Fibroblast of skin of right biceps (primary cell): ENCODE data around the gene ZDHHC11B.
A peak's percentile ranks its signal among the peaks of the same experiment; 100 is the strongest.
"Not testable (repeated sequence)": the region's sequence is repeated elsewhere in the genome, so short reads cannot be mapped to it uniquely, and the experiment has no call there.

Source experiments
- DNase-seq: peaks from one replicate; pipeline ENCODE4 v3.0.0-alpha.2; 2013

ZDHHC11B gene

DNA sequence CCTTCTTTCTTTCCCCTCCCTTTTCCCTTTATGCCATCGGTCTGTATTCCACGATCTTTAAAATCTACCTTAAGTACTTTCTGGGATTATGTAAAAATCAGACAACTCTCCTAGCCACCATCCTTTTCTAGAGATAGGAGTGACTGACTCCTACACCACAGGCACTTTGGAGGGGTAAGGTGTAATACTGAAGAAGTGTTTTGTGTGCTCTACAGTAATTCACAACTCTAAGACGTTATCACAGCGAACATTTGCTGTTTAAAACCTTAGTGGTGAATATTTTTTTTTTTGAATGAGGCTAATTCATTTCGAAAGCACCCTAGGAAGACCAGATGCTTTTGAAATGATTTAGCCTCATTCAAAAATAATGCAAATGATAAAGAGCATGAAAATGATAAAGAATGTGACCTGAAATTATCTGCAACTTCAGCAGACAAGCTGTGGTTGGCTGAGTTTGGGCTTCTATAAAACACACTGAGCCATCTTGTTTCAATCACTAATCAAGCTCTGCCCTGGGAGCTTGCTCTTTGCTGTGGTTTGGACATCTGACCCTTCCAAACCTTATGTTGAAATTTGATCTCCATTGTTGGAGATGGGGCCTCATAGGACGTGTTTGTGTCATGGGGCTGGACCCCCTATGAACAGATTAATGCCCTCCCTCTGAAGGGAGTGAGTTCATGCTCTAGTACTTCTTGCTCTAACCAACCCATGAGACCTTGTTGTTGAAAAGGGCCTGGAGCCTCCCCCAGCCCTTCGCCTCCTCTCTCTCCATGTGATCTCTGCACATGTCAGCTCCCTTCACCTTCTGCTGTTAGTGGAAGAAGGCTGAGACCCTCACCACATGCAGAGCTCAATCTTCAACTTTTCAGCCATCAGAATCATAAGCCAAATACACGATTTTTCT lies 70.1 kb downstream of the ZDHHC11B start:
- DNase-seq: not testable (repeated sequence)

DNA sequence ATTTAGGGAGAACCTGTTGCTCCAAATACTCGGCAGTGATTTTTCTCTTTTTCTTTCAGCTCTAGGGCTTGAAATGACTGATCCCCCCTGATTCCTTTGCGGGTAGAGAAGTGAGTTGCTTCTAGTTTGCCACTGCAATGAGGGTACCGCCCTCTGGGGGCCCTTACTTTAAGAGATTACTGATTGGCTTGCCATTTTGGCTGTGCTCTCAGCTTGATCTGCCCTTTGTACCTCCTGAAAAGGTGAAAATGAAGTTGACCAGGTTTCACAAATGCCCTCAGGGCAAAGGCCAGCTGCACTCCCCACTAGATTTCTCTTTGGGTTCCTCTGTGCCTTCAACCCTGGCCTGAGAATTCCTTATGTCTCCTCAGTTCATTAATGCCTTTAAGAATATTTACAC lies 70.8 kb downstream of the ZDHHC11B start:
- not testable (repeated sequence) for DNase-seq

DNA sequence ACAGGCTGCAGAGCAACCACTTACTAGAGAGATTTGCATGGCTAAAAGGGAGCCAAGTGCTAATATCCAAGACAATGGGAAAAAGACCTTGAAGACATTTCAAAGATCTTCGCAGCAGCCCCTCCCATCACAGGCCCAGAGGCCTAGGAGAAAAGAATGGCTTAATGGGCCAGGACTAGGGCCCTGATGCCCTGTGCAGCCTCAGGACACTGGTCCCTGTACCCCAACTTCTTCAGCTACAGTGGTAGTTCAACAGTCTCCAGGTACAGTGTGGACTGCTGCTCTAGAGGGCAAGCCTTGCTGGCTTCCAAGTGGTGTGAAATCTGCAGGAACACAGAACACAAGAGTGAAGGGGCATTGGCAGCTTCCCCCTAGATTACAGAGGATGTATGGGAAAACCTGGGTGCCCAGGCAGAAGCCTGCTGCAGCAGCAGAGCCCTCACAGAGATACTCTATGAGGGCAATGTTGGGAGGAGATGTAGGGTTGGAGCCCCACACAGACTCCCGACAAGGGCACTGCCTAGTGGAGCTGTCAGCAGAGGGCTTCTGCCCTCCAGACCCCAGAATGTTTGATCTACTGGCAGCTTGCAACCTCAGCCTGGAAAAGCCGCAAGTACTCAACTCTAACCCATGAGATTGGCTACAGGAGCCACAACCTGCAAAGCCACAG lies 75.5 kb downstream of the ZDHHC11B start:
- DNase-seq: not testable (repeated sequence)

DNA sequence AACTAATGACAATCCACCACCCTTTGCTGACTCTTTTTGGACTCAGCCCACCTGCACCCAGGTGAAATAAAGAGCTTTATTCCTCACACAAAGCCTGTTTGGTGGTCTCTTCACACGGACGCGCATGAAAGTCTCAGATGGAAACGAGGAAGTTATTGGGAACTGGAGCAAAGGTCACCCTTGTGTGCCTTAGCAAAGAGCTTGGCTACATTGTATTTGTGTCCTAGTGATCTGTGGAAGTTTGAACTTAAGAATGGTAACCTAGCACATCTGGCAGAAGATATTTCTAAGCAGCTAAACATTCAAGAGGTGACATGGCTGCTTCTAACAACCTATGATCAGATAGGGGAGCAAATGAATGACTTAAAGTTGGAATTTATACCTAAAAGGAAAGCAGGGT lies 76.2 kb downstream of the ZDHHC11B start:
- not testable (repeated sequence) for DNase-seq

DNA sequence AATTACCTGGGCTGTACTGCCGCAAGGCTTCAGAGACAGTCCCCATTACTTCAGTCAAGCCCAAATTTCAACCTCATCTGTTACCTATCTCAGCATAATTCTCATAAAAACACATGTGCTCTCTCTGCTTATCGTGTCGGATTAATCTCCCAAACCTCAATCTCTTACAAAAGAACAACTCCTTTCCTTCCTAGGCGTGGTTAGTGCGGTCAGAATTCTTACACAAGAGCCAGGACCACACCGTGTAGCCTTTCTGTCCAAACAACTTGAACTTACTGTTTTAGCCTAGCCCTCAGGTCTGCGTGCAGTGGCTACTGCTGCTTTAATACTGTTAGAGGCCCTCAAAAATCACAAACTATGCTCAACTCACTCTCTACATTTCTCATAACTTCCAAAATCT lies 78.4 kb downstream of the ZDHHC11B start:
- DNase-seq: not testable (repeated sequence)

DNA sequence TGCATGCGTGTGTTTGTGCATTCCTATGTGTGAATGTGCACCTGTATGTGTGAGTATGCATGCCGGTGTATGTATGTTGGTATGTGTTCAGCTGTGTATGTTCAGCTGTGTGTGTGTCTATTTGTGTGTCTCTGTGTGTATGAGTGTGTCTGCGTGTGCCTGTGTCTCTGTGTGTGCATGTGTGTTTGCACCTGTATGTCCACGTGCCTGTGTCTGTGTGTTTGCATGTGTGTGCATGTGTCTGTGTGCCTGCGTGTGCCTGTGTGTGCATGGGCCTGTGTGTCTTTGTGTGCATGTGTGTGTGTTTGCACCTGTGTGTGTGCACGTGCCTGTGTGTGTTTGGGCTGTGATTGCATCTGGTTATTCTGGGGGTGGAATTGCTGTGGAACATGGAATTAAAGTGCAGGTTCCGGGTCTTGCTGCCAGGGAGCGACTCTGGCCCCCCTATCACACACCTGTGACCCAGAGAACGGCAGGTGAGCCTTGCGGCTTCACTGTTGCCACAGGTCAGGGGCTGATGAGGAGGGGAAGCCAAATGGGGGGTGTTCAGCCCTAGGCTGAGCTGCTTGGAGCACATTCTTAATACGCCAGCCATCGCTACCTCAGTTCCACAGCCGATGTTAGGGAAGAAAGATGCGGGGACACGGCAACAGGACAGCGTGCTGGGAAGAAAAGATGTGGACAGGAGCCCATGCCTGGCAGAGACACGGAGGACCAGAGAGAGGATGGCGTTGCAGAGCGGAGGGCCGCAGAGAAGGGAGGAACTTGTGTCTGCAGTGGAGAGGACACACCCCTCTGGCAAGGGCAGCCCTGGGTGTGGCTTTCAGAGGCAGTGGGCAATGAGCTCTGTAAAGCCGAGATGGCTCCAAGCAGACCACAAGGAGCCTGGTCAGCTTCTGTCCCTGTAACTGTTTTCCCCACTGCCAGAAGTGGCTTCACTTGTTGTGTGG lies 87.5 kb downstream of the ZDHHC11B start:
- not testable (repeated sequence) for DNase-seq

DNA sequence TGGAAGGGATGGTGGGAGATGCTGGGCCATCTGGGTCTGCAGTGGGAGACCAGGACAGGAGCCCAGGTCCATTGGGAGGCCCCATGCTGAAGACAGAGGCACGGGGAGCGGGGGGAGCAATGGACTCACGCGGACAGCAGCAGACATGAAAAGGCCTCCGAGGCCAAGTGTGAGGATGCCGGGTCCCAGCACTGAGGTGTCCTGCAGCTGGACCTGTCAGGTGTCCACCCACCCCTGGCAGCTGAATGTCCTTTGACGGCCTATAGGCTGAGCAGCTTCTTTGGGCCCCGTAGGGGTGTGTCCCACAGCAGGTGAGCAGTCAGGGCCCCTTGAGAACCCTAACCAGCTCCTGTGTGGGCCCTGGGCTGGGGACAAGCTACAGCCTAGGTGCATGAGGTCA lies 88.3 kb downstream of the ZDHHC11B start:
- DNase-seq: not testable (repeated sequence)

DNA sequence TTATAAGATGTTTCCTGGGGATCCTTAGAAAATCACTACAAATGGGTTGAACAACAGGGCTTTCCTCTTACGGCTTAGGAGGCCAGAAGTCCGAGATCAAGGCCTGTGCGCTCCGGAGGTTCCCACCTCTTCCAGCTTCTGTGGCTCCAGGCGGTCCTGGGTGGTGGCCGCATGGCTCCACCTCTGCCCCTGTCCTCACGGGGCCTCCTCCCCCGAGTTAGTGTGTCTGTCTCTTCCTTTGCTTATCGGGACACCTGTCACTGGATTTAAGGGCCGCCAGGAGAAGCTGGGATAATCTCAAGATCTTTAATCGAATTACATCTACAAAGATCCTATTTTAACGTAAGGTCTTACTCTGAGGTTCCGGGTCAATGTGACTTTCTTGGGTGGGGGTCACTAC lies 89.1 kb downstream of the ZDHHC11B start:
- not testable (repeated sequence) for DNase-seq

DNA sequence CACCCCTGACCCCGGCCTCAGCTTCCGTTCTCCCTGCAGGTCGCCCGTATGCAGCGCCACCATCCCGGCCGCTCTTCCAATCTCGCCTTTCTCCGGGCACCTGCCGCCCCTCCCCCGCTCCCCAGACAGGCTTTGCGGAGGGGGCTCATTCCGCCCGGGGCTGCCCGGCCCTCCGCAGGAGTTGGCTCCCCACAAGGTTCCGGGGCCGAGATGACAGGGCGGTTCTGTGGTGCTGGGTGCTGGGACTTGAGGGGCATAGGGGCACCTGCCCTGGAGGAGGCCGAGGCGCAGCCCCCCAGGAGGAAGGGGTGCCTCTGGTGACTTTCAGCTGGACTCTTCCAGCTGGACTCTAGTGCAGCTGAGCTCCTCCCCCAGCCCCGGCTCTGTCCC lies 90.5 kb downstream of the ZDHHC11B start:
- not testable (repeated sequence) for DNase-seq

DNA sequence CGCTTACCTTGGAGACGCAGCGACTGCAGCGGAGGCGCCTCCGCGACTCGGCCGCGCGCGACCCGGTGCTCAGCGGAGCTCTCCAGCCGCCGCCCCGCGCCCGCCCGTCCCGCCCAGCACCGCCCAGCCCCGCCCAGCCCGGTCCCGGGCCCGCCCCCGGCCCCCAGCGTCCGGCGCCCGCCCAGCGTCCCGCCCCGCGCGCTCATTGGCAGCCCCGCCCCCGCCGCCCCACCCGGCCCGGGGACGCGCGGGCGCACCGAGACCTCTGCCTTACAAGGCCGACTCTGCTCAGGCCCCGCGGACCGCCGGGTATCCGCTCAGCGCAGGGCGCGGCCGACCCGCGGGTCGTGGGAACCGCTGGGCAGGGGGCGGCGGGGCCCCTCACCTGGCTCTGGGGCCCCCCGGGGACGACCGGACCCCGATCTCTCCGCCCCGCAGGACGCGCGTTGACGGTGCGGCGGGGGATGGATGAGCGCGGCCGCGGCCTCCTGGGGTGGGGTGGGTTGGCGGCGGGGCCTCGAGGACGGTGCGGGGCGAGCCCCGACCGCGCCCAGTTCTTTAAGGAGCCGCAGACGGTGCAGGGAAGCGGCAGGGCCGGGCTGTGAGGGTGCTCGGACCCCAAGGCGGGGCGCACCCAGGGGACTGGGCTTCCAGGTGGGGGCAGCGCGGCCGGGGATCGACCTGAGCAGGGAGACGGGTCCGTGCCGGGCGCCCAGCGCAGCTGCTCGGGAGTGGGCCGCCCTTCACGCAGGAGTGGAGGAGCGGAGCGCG lies 91.1 kb downstream of the ZDHHC11B start, which contains the start of gene TPPP:
TPPP (minus strand) TSS at position 82 of the 771 bp plus-strand sequence. CDS start 15,292 bp downstream, outside the sequence.
- peak; percentile 36 for DNase-seq

DNA sequence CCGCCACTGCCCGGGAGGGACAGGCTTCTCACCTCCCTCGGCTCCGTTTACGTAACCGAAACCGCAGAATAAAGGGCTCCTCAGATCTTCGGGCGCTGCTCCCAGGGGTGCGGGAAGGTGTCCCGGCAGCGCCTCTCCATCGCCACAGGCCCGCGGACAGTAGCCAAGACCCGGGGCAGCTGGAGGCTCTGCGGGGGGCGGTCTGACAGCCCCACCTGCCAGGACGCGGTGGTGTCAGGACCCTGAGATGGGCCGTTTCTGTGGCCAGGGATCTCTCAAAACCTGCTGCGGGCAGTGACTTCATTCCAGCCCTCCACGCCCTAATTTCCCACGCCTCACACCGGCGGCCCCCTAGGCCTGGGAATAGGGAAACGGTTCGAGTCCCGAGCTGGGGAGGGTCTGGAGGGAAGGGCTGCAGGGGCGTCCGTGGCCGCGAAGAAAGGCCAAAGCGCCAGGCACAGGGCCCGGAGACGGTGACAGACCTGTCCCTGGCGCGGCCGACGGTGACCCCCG lies 91.9 kb downstream of the ZDHHC11B start:
- not testable (repeated sequence) for DNase-seq

DNA sequence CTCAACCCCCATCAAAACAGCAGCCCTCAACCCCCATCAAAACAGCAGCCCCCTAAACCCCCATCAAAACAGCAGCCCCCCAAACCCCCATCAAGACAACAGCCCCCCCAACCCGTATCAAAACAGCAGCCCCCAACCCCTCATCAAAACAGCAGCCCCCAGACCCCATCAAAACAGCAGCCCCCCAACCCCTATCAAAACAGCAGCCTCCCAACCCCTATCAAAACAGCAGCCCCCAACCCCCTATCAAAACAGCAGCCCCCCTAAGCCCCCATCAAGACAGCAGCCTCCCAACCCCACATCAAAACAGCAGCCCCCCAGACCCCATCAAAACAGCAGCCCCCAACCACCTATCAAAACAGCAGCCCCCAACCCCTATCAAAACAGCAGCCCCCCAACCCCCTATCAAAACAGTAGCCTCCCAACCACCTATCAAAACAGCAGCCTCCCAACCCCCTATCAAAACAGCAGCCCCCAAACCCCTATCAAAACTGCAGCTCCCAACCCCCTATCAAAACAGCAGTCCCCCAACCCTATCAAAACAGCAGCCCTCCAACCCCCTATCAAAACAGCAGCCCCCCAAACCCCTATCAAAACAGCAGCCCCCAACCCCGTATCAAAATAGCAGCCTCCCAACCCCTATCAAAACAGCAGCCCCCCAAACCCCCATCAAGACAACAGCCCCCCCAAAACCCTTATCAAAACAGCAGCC lies 92.6 kb downstream of the ZDHHC11B start:
- no peak for DNase-seq

DNA sequence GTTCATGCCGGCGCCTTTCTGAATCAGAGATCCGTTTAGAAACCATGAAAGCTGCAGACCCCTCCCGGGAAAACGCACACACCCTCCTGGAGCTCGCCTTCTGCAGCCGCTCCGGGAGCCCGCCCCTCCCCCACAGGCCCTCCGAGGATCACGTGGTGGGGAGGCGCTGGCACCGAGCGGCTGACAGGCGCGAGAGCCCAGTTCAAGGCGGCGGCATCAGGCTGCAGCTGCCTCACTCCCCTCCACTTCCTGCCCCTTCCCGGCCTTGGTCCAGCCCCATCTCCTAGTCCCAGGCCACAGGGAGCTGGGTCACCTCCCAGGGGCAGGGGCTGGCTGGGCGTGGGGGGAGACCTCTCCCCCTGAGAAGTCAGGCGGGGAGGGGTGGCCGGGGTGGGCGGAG lies 93.5 kb downstream of the ZDHHC11B start:
- DNase-seq: not testable (repeated sequence)

DNA sequence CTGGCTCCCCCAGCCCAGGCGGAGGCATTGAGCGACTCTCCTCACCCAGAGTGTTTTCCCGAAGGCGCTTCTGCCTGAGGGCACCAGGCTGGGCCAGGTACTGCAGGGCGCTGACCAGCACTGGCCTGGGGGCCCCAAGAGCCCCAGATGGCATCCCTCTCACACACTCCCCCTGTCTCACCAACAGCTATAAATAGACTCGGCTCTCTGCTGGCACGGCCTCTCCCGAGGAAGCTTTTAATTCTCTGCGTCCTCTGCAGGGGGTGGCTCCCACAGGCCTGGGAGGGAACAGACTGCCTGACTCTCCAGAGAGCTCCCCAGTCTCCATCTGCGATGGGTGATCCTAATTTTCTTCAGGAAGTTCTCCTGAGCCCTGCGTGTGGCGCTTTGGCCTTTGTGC lies 94.2 kb downstream of the ZDHHC11B start:
- not testable (repeated sequence) for DNase-seq

DNA sequence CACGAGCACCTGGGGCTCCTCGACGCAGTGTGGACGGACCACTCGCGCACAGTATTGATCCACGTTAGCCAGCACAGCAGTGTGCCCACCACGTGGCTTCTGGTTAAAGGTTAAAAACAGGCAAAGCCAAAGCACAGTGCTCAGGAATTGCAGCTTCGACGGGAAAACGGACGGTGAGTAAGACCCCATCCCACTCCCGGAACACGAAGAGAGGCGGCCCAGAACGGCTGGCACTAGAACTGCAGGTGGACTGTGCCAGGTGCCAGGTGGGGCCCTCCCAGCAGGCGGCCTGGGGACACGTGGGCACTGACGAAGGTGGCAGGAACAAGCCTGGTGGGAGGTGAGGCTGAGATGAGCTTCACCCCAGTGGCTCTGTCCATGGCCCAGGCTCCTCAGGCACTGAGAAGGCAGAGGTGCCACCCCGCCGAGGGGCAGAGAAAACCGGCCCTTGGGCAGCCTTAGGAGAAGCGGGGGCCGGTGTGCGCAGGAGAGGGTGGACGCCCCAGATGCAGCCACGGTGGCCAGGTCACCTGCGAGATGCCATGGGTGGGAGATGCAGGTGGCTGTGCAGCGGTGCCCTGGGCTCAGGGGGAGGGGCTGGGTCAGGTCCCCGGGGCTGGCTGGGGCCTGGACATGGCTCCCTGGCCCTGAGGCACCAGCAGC lies 96.0 kb downstream of the ZDHHC11B start:
- DNase-seq: not testable (repeated sequence)

DNA sequence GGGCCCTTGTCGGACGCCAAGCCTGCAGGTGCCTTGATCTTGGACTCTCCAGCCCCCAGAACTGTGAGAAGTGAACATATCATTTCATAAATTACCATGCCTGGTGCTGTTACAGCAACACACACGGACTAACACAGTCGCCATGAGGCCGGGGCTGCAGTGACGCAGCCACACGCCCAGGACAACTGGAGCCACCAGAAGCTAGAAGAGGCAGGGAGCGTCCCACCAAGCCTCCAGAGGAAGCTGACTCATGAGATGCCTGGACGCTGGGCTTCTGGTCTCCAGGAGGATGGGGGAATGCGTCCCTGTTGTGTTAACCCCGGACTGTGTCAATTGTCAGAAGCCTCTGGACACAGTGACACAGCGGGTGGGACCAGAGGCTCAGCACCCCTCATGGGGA lies 97.6 kb downstream of the ZDHHC11B start:
- not testable (repeated sequence) for DNase-seq

DNA sequence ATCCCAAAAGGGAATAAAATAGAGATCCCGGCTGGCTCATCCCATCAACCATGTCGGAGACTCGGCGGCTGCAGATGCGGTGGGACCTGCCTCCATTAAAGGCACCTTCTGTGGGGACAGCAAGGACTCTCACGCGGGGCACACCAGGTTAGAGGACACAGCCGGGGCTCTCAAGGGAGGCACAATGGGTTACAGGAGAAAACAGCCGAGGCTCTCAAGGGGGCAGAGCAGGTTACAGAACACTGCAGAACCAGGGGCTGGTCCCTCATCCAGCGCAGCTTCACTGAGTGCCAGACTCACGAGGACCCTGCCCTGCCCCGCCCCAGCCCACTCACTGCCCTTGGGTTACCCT lies 98.4 kb downstream of the ZDHHC11B start:
- not testable (repeated sequence) for DNase-seq

DNA sequence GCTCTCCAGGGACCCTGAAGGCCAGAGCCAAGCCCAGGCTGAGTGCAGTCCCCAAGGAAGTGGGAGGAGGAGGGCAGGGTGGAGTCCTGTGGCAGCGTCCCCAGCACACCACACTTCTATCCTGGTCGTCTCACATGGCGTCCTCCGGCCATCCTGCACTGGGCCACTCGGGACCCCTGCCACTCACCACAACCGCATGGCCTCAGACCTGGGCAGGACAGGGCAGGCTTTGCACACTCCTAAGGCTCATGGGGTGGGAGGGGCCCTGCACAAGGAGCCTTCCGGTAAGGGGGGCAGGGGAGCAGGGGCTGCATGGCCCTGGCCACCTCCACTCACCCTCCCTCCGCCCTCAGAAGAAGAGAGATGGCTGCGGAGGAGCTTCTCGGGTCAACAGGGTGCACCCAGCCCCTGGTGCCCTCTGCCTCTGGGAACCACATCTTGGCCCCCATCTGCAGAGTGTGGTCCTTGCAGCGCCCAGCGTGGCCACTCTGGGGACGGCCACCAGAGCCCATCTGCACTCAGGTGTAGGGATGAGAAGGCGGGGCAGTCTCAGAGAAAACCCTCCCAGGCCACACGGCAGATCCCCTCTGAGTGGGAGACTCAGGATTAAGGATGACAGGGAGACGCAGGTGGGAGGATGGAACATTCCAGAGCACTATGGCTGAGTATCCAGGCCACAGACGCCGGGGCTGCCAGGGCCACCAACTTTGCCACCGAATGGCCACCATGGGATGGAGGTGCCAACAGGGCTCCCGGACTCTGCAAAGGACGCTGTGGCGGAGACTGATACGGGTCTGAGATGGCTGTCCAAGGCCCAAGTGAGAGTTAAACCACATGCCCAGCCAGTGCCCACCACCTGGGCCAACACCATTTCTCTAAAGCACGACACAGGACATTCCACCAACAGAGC lies 99.0 kb downstream of the ZDHHC11B start:
- no peak for DNase-seq

DNA sequence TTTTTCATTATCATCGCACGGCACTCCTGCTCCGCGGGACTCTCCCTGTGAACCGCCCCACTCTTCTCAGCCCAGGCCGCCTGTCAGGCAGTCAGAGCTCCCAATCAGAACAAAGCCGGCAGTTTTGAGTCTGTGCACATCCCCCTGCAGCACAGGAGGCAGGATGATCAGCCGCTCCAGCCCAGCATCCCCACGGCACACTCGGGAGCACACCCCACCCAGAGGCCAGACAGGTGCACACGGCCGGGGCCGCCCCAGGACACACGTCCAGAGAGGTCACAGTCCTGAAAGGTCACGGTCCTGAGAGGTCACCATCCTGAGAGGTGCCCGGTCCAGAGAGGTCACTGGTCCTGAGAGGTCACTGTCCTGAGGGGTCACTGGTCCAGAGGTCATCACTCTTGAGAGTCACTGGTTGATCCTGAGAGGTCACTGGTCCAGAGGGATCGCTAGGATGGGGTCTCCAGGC lies 99.7 kb downstream of the ZDHHC11B start:
- DNase-seq: no peak
